ENCODE measurements around the gene THTPA.

THTPA gene, protein sequence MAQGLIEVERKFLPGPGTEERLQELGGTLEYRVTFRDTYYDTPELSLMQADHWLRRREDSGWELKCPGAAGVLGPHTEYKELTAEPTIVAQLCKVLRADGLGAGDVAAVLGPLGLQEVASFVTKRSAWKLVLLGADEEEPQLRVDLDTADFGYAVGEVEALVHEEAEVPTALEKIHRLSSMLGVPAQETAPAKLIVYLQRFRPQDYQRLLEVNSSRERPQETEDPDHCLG

DNA sequence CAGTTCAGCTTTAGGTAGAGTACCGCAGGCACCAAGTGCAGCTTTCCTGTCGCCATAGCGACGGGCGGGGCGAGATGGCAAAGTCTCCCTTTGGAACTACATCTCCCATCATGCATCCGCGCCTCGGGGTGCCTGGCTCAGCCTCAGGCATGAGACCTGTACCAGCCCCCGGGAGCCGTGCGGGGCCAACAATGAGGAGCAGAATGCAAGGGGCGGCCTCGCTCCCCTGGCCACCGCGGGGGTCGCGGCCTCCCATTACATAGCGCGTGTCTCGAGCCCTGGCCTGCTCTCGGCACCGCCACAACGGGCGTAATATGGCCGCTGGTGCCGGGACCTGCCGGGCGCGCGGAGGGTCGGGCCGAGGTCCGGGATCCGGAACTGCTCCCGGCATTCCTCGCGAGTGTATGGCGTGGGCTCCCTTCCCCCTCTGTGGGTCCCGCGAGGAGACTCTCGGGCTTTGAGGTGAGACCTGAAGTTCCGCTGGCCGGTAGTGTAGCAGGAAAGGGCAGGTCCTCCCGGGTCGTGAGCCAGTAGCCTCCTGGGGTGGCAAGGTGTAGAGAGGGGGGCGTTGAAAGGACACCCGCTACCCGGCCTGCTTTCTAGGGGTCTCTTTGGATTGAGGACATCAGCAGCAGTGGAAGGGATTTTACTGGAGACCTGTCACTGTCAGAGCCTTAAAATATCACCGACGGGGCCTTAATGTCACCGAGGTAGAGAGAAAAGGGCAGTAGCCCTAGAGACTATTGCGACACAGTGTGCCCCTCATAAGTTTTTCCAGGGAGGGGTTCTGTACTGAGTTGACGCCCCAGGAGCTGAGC, at the start of gene THTPA:
TSS of gene THTPA (plus strand) at position 390 of the 818 bp plus-strand sequence. CDS start 487 bp downstream, outside the sequence.
- peak; percentile 82 for DNase-seq (ENCODE audit: low read depth)

DNA sequence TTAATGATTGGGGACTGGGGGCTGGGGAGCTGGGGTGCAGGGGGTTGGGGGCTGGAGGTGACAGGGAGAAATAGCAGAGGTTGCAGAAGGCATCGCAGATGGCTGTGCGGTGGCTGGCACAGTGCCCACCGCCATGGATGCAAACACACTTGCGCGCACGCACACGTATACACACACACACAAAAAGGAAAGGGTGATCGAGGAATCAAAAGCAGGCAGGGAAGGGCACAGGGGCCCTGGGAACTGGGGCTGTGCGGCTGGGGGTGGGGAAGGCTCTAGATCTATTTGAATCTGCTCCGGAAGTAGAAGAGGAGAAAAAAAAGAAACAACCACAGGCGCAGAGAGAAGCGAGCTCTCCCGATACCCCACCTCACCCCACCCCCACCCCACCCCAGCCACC, 43.9 kb upstream of the THTPA start:
- DNase-seq (ENCODE audit: low read depth) = no peak

DNA sequence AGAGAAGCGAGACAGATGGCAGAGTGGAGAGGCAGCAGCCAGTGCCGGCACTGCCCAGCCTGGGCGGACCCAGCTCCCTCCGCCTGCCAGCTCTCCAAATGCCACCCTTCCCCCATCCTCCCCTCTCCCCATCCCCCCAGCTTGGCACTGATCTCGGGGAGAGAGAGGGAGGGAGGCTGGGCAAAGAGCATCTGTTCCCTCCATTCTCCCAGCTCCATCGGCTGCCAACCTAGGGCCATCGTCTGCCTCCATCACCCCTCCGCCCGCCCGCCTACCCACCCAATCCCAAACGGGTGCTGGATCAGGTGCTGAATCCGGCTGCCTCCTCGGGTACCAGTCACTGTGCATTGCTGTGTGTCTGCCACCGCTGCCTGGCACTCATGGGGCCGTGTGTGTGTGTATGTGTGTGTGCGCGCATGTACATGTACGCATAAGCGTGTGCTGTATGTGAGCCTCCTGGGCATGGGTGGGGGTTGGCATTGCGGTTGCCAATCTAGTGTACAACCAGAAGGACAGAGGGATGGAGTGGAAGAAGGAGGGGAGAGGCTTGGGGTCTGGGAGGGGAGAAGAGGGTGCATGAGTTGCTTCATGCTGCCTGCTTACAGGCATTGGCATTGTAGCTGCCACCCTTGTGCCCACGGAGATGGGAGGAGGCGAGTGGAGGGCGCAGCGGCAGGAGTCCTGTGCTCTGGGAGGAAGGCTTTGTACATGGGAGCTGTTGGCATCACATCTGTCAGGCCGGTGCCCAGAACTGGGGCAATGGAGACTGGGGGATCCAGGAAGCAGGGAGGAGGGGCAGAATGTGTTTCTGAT, 42.9 kb upstream of the THTPA start:
- no peak for DNase-seq (ENCODE audit: low read depth)

- DNase-seq (ENCODE audit: low read depth) = no peak
Measured at GRCh38 chr14:23513818-23514643, 42.0 kb upstream of the THTPA start.

DNA sequence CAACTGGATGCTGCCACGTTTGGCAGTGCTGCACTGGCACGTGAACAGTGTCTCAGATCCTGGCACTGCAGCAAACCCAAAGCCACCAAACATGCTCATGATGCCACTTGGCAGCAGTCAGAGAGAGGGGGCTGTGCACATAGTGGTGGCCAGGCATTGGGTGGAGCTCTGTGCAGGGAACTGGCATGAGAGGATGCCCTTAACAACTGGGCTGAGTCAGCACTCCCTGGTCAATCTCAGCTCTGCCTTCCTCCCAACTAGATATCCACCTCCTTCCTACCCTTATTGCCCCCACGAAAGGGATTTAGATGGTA, 41.5 kb upstream of the THTPA start:
- no peak for DNase-seq (ENCODE audit: low read depth)

DNA sequence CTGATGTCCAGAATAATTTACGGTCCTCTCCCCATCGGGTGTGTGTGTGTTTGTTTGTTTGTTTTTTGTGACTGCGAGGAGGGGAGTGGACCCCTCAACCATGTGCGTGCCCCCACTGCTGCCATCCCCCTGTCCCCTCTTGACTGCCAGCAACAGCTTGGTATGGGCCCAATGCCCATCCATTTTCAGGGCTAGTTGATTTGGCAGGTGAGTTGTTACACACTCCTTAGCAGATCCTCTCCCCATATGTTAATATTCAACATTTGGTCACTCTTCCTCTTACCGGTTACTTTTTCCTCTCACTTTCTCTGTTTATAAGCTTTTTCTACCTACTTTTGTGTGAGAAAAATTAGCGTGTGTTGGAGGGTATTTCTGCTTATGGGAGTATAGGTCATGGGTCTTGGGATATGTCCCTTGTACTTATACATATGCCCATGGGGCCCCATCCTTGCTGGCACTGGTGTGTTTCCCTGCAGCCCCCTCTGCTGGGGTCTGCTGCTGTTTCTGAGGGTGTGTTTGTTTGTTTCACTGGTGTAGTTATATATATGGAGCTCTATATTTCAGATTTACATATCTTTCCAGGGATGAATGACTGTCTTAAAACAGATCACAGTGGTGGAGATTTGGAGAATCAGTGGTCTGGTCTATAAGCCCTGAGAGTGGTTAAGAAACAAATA, 38.3 kb upstream of the THTPA start:
- no peak for DNase-seq (ENCODE audit: low read depth)

DNA sequence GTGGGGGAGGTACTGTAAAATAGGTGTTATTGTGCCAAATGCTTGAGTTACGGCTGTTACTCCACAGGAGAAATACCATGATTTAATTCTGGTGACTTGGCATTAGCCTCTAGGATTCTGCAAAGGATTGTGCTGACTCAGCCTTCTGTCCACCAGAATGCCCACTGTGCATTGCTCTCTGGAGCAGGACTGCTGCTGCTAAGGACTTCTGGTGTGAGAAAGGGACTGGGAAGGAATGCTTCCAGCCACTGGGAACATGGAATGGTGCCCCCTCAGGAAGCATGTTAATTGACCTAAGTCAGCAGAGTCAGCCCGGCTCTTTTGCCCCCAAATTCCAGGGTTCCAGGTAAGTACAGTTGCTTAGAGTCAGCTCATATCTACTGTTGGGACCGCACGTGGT, 37.4 kb upstream of the THTPA start:
- DNase-seq (ENCODE audit: low read depth) = no peak

DNA sequence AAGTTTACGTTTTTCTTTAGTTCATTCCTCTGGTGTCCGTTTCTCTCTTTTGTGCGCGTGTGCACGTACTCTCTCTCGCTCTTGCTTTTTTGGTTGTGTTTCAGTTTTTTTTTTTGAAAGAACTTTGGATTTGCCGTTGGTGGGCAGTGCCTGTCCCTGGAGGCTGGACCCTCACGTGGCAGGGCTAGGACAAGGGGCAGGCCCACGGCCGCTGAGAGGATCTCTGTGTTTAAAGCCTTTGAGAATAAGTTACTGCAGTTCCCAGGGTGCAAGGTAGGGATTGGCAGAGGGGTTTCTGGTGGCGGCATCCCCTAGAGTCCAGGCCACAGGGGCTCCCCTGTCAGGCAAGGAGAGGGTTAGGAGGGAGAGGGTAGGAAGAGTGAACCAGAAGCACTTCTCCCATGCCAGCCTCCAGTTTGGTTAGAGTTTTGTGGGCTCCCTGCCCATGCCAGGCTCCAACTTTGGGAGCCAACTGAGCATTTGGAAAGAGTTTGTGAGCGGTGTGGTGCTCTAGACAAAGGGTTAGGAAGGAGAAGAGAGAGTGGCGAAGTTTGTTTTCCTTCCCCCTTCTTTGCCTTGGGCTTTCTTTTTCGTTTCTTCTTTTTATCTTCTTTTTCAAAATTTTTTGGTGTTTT, 35.1 kb upstream of the THTPA start:
- DNase-seq (ENCODE audit: low read depth) = no peak

- no peak for DNase-seq (ENCODE audit: low read depth)
Measured at GRCh38 chr14:23521785-23522640, 34.1 kb upstream of the THTPA start.

DNA sequence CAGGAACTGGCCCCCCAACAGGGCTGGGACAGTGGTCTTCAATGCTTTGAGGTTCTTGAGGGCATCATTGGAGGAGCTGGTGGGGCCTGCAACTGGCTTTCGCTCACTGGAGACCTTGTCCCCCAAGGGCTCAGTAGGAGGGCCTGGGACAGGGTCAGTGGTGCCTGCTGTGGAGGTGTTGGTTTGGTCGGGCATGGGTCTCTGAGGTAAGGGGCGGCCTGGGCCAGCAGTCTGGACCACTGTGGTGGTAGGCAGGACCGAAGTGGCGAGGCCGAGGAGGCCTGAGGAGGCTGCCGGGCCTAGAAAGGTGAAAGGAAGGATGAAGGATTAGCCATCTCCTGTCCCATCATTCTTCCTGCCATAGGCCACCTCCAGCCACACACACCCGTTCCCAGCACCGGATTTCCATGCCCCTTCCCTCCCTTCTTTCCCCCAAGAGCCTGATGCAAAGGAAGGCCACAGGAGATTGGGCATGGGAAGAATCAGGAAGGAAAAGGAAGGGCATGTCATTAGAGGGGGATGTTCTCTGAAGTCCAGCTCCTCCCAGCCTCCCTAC, 33.4 kb upstream of the THTPA start:
- no peak for DNase-seq (ENCODE audit: low read depth)

DNA sequence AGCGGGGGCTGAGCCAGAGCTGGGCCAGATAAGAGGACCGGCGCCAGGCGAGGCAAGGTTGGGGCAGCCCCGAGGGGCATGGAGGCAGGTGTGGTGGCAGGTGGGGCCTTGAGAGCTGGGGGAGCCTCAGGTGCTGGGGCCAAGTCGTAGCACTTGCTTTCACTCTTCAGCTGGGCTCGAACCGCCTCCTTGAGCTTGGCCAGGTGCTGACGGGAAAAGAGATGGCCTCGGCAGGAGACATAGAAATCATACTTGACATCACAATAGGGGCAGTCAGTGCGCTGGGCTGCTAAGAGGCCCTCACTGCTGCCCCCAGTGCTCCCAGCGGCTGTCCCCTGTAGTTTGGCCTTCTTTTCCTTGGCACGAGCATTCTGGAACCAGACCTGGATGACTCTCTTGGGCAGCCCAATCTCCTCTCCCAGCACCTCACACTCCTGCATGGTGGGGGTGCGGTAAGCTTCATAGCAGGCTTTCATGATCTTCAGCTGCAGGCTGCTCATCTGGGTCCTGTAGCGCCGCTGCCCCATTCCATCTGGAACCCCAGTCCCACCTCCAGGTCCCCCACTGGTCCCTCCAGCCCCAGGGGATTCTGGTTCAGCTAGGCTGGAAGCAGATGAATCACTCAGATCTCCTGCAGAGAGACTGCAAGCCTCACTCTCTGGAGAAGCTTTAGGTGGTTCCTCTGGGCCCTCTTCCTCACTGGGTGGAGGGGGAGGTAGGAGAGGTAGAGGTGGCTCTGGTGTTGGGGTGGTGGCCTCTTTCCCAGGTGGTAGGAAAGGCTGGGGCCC, 32.6 kb upstream of the THTPA start:
- DNase-seq (ENCODE audit: low read depth) = no peak

DNA sequence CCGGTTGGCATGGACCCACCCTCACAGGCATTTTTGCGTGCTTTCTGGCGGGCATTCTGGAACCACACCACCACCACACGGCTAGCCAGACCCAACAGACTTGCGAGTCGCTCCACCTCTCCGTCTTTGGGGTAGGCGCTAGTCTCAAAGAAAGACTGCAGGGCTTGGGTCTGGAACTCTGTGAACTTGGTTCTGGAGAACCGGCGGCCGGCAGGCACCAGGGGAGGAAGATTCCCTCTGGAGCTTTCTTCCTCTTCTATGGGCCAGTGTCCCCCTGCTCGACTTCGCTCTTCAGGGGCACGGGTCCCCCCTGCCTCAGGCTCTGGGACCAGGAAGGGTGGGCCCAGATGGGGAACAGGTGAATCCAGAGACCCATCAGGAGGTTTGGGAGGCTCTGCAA, 31.1 kb upstream of the THTPA start:
- no peak for DNase-seq (ENCODE audit: low read depth)

DNA sequence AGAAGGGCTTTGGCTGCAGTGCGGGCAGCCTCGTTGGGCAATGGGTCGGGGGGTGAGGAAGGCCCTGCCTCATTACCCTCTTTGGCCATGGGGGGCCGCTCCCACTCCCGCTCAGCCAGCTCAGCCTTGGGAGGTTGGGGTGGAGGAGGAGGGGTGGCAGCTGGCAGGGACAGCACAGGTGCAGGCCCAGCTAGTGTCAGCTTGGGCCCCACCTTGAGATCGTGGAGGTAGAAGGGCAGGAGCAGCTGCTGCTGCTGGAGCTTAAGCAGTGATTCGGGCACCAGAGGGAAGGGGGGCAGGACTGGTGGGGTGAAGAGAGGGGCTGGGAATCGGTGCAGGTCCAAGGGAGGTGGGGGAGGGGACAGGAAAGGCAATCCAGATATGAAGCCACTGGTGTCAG, 30.5 kb upstream of the THTPA start:
- DNase-seq (ENCODE audit: low read depth) = no peak

DNA sequence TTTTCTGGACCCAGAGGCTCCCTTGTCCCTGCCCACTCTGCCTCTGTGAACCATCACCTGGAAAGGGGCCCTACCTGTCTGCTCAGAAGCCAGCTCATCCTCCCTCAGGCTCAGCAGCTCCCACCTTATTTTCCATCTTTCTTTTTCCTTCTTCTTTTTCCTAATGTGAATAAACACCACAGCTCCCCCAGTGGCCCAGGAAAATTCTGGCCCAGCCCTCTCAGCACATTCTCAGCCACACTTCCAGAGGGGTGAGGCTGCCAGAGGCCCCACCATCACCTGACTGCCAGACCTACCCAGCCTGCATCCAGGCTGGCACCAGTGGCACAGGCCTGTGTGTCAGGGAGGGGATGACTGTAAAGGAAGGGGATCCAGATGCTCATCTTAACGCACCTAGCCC, 27.5 kb upstream of the THTPA start:
- DNase-seq (ENCODE audit: low read depth) = no peak

DNA sequence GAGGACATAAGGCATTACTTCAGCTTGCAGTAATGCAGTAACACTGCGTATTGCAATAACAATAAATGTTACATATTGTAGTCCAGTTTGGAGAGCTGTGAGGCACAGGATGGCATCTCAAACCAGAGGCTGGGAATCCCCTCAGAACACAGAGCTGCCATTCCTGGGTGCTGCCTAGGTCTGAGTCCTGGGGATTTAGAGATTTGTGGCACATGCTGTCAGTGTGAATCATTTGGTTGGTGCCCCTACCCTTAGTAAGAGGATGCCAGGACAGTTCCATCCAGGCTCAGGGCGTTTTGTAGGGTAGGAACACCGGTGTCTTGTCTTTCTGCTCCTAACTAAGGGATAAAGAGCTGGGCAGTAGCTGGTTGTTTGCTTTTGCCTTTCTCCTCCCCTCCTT, 27.1 kb upstream of the THTPA start:
- no peak for DNase-seq (ENCODE audit: low read depth)

- no peak for DNase-seq (ENCODE audit: low read depth)
Measured at GRCh38 chr14:23530375-23531055, 25.6 kb upstream of the THTPA start.

GRCh38 chr14:23531391-23531790, 24.7 kb upstream of the THTPA start:
- no peak for DNase-seq (ENCODE audit: low read depth)

GRCh38 chr14:23532658-23533057, 23.4 kb upstream of the THTPA start:
- no peak for DNase-seq (ENCODE audit: low read depth)

Data from amniotic epithelial cell (primary cell).